Cerebellar nuclear complex (tissue), 1 donor: ENCODE data around the gene CATSPER2.
"Not testable (repeated sequence)": the region's sequence is repeated elsewhere in the genome, so short reads cannot be mapped to it uniquely, and the experiment has no call there.

Experiments
- DNase-seq, 2 experiments: peaks; one replicate each; lab custom pipeline; 2025; lab: John Stamatoyannopoulos, UW

CATSPER2 gene

DNA sequence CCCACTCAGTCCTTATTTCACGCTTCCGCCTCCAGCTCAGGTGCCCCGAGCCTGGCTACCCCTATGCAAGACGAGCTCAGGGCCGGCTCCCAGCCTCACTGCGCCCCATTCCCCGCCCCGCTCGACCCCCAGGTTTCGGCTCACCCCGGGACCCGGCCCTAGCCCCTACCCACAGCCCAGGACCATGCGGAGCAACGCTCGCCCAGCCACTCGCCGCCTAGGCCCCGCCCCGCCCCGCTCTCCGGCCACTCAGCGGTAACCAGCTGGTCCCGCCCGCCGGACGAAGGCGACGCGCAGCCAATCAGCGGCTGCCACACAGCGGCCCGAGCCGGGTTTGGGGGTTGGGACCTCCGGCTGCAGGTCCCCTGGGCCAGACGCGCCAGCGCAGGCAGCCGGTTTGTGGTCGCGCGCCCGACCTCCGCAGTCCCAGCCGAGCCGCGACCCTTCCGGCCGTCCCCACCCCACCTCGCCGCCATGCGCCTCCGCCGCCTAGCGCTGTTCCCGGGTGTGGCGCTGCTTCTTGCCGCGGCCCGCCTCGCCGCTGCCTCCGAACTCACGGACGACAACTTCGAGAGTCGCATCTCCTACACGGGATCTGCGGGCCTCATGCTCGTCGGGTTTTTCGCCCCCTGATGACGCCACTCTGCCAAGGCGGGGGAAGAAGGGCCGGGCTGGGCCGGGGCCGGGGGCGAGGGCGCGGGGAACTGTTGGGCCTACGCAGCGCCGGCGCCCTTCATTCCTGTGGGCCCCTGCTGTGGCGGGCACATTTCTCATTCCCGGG is at the start of gene CATSPER2:
TSS of gene CATSPER2 (minus strand) at position 196 of the 781 bp plus-strand sequence. CDS start 783 bp downstream, outside the sequence.
- DNase-seq, result no peak

DNA sequence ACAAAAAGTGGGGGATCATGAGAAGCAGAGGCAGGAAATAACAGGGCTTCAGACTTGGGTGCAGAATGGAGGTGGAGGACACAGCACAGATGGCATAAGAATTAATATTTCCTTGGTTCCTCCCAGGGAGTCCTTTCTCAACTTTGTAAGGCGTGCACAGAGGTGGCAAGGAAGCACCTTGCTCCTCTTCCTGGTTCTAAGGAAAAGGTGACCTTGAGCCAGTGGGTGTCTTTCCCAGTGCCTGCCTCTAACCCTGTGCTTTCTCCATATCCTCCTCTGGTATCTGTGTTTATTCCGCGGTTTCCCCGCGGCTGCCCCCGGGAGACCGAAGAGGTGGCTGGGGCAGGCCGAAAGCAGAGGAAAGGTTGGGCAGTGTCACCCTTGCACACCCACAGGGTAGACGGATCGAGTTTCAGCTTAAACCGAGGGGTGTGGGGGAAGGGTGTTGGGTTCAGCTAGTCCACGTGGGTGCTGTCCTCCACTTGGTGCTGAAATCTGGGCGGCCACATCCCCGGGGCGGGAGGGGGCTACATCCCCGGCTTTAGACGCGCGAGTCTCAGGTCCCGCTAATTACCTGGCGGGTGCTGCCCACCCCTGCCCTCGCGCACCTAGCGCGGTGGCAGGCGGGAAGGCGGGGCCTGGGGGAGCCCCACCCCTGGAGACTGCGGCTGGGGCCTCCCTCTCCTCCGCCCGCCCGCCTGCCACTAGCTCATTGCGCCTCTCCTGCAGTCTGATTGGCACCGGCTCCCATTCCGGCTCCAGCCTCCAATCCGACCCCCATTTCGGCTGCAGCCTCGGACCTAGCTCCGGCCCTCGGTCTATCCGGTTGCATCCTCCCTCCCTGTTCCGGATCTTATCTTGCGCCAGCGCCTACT is 44.7 kb upstream of the CATSPER2 start, which contains the start of gene CKMT1A:
TSS of gene CKMT1A (plus strand) at position 712 of the 875 bp plus-strand sequence. CDS start 192 bp downstream, outside the sequence.
- DNase-seq, result not testable (repeated sequence)

GRCh38 chr15:43692679-43693078 is 44.0 kb upstream of the CATSPER2 start:
- not testable (repeated sequence) for DNase-seq

DNA sequence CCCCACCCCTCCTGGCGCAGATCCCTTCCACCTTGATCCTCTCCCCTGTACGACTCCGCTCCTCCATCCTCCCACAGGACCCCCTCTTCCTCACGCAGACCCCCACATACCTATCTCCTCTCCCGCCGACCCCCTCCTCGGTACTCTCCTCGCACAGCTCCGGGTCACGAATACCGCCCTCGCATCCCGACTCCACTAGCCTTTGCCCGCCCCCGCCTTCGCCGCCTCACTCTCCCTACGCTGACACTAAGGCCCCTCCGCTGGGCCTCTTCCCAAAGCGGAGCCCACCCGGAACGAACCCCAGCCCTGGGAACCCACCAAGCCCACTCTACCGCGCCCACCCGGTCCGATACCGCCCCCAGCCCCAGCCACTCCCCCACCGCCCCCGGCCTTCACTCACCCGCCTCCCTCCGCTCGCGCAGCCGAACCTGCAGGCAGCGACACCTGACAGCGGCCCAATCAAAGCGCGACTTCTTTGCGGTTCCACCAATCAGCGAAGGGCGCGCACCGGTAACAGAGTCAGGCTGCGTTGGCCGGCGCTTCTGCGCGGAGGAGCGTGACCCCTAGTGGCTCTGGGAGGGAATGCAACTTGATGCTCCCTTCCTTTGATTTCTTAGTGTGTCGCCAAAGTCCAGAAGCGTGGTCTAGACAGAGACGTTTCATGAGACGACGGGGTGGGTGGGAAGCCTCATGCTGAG is 41.1 kb upstream of the CATSPER2 start:
- not testable (repeated sequence) for DNase-seq

GRCh38 chr15:43674175-43674574 is 25.5 kb upstream of the CATSPER2 start:
- not testable (repeated sequence) for DNase-seq

- DNase-seq, result not testable (repeated sequence)
Measured at GRCh38 chr15:43666177-43666576, 17.5 kb upstream of the CATSPER2 start.

GRCh38 chr15:43663333-43663732 is 14.7 kb upstream of the CATSPER2 start:
- DNase-seq, result not testable (repeated sequence)

- not testable (repeated sequence) for DNase-seq
Measured at GRCh38 chr15:43662293-43662692, 13.6 kb upstream of the CATSPER2 start.

DNA sequence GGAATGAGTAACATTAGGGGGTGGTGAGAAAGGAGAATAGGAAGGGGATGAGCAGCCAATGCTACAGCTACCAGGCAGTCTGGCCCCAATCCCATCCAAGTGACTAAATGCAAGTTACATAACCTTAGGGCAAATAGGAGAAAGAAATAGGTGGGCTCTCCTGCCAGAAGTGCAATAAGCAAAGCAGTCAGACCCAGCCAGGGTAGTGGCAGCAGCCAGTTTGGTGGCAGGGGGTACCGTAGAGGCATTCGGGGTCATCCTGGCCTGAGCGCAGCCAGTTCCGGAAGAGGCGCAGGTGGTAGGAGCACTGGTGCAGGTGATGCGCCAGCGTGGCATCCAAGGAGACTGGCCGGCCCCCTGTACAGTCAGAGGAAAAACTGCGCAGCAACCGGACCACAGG is 11.1 kb upstream of the CATSPER2 start:
- not testable (repeated sequence) for DNase-seq

GRCh38 chr15:43649430-43649926 is 834 bp upstream of the CATSPER2 start:
- not testable (repeated sequence) for DNase-seq

- DNase-seq, result not testable (repeated sequence)
Measured at GRCh38 chr15:43638464-43639204, 10.0 kb downstream of the CATSPER2 start.

DNA sequence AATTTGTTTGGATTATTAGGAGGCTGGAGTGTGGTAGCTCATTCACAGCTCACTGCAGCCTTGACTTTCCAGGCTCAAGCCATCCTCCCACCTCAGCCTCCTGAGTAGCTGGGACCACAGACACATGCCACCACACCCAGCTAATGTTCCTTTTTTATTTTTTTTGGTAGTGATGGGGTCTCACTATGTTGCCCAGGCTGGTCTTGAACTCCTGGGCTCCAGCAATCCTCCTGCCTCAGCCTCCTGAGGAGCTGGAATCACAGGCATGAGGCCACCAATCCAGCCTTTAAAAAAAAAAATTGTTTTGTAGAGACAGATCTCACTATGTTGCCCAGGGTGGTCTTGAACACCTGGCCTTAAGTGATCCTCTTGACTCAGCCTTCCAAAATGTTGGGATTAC is 21.7 kb downstream of the CATSPER2 start:
- not testable (repeated sequence) for DNase-seq

- DNase-seq, result no peak
Measured at GRCh38 chr15:43625106-43625505, 23.5 kb downstream of the CATSPER2 start.

GRCh38 chr15:43622068-43622799 is 26.4 kb downstream of the CATSPER2 start:
- not testable (repeated sequence) for DNase-seq

- not testable (repeated sequence) for DNase-seq
Measured at GRCh38 chr15:43618700-43619099, 29.9 kb downstream of the CATSPER2 start, which contains the start of gene STRC. TSS of gene STRC (minus strand) at chr15:43618800. CDS start at chr15:43618722, 78 bp downstream.

GRCh38 chr15:43617750-43618149 is 30.9 kb downstream of the CATSPER2 start:
- DNase-seq, result not testable (repeated sequence)

DNA sequence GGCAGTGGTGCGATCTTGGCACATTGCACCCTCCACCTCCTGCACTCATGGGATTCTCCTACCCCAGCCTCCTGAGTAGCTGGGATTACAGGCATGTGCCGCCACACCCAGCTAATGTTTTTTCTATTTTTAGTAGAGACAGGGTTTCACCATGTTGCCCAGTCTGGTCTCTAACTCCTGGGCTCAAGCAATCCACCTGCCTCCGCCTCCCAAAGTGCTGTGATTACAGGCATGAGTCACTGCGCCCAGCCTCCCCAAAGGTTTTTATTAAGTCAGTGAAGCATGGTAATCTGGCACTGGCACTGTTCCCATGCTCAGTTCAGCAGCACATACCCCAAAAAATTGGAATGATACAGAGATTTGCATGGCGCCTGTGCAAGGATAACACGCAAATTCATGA is 46.4 kb downstream of the CATSPER2 start:
- DNase-seq, result peak in 1 of 2 experiments; percentile 35

GRCh38 chr15:43600200-43600599 is 48.4 kb downstream of the CATSPER2 start:
- not testable (repeated sequence) for DNase-seq

DNA sequence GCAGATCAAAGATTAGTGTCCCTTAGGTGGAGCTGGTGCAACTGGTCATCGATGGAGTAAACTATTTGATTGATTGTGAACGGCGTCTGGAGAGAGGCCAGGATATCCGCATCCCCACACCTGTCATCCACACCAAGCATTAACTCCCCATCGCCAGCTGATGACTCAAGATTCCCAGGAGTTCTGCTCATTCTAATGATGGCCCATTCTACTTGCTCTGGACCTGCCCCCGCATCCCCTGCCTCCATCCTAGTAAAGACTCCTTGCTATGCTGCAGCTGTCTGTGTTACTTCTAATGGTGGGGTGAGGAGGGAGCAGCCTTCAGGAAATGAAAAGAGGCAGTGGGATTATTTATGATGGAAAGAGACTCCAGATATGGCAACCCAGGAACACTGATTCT is 49.5 kb downstream of the CATSPER2 start:
- DNase-seq, result not testable (repeated sequence)
